Adrenal gland (tissue), 12 donors: ENCODE results near the gene ADAM33. TPM values are rescaled to one million over a fixed set of nuclear protein-coding genes. Genes with fewer than 3 reads are reported as not detected.

ENCODE experiments used
- DNase-seq, 7 donors: peaks; one replicate each; pipeline ENCODE4 v3.0.0-alpha.2; 2019 to 2020
- H3K27ac ChIP-seq, 5 donors: fragments of 200-600 bp; sonication (generic) in 4 of 5; 1 replicate in 3 of 5; 2 replicates in 2 of 5; pipeline versions ENCODE4 v1.5.1 to v1.8.0; 2016 to 2020; ENCODE audit warnings: mild to moderate bottlenecking in 1 of 5
- H3K27me3 ChIP-seq: fragments of 200-600 bp; 2 replicates; pipeline ENCODE4 v1.8.0; 2021
- H3K36me3 ChIP-seq, 2 donors: fragments of 200-600 bp; replicated peaks in 1 of 2; 1 replicate in 1 of 2; 2 replicates in 1 of 2; pipeline versions ENCODE4 v1.5.1 to v1.8.0; 2018 to 2022
- H3K4me1 ChIP-seq, 2 donors: fragments of 200-600 bp; replicated peaks in 1 of 2; 1 replicate in 1 of 2; 2 replicates in 1 of 2; pipeline versions ENCODE4 v1.5.1 to v1.8.0; 2018 to 2021
- H3K4me3 ChIP-seq, 4 donors: fragments of 200-600 bp; sonication (generic) in 3 of 4; one replicate each; pipeline ENCODE4 v1.5.1; 2016 to 2018
- H3K9me3 ChIP-seq, 3 donors: fragments of 200-600 bp; sonication (generic) in 1 of 3; replicated peaks in 1 of 3; 1 replicate in 2 of 3; 2 replicates in 1 of 3; pipeline versions ENCODE4 v1.5.1 to v1.8.0; 2016 to 2021
- CTCF ChIP-seq, 6 experiments: fragments of 450-650 bp in 4 of 6; fragments of 200-600 bp in 2 of 6; sonication (generic) in 1 of 6; IDR thresholded peaks; 1 replicate in 5 of 6; 2 replicates in 1 of 6; pipeline versions ENCODE4 v1.5.1 to v1.8.0; 2016 to 2021; ENCODE audit warnings: antibody characterized with exemption in 6 of 6, mild to moderate bottlenecking in 2 of 6, moderate library complexity in 1 of 6
- POLR2A ChIP-seq, 2 donors: fragments of 450-650 bp; IDR thresholded peaks; one replicate each; pipeline ENCODE4 v1.6.1; 2017; ENCODE audit warnings: antibody characterized with exemption in 2 of 2, mild to moderate bottlenecking in 2 of 2, moderate library complexity in 1 of 2
- WGBS, 4 donors: extraction: QIAGEN DNeasy Blood & Tissue Kit in 2 of 4; methylation state at CpG; one replicate each; pipeline versions ENCODE4 v1.1.5 to v1.1.7; 2013 to 2017; 5-methylcytosine and 5-hydroxymethylcytosine counted together
- intact Hi-C, 2 donors: fragments of 100-400 bp; cut with DNase I; formaldehyde crosslinking; loops; one replicate each; pipeline versions ENCODE4 v1.14.1 to v1.15.0; 2022 to 2023
- polyA plus RNA-seq, 3 donors: library from polyadenylated mRNA; stranded (reverse); fragments of 200-250 nt in 2 of 3; fragments of 350-450 nt in 1 of 3; fragmentation: Illumina TruSeq in 1 of 3; extraction: RNeasy Lipid Tissue Mini Kit (QIAGEN cat#74804) in 1 of 3; gene quantifications; one replicate each; pipeline ENCODE4 v1.2.3, GENCODE V29; 2013 to 2014
- total RNA-seq, 9 donors: library from RNA; depleted of rRNA in 4 of 9; stranded (reverse); fragments of >200 nt in 4 of 9; fragments of 120-200 nt in 1 of 9; fragmentation: NEBNext Ultra II Directional in 1 of 9; extraction: Animal tissue kit (Norgen Biotek cat#: 25700) in 1 of 9; gene quantifications; one replicate each; pipeline versions ENCODE4 v1.1.0 to v1.2.4, GENCODE V29; 2013 to 2023
- donor health status: healthy with polysubstance abuse.
- donor health status: Bipolar disorder and iron deficiency.
- donor health status: DM: yes; HTN: yes; CAD: no.
- donor health status: DM: no; HTN: no; CAD: no.
- donor health status: DM: no; HTN: no; CAD: no.
- donor health status: DM: yes; HTN: yes; CAD: no.

Gene ADAM33
- total and polyA plus RNA-seq, 12 donors = 0.42 to 65.0 (median 2.0) TPM

DNA sequence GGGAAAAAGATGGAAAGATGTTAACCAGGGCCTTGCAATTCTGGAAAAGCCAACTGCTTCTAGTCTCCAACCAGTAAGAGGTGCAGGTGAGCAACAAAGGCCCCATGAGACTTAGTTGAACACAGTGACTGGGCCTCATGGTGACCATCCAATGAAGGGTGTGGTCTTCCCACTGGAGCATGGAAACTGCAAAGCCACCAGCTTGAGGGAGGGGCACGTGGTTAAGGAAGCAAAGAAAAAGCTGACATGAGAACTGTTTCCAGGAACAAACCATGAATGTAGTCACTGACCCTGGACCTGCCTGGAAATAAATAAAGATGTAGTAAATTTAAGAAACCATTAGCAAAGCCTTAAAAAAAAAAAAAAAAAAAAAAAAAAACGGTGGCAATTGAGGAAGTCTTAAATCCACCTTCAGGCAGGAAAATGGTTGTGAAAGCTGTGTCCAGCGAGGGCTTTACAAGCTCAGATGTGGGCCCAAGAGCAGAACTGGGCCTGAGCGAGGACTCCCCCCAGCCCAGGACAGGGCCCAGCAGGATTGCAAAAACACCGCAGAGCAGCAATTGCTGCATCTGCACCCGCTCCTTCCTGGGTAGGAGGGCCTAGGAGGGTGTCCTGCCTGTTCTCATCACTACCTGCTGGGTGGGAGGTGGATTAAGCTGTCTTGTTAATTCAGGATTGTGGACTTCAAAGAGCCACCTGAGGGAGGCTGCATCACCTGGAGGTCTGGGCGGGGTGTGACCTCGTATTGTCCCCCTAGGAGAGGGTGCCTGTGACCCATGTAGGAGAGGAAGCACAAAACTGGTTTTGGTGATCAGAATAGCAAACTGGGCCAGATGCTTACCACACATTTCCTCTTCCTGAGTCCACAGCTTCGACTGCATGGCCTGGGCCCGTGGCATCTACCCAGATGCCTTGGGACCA is 28.9 kb downstream of the ADAM33 start:
- H3K27ac ChIP-seq = no peak overlapping the region
- no peak for TF ChIP-seq POLR2A (IDR thresholded peaks at IDR 0.05)
- no peak for TF ChIP-seq CTCF (IDR thresholded peaks at IDR 0.05)
- H3K4me3 ChIP-seq = no peak overlapping the region
- no peaks in the 10 kb centered on the region for H3K4me1 ChIP-seq
- DNase-seq = peak in 2 of 7 donors; percentile 10 to 27
- 71 to 80% (median 75%) methylated on average over 10 of the region's 10 CpGs for WGBS, 4 donors
- no peaks in the 10 kb centered on the region for H3K27me3 ChIP-seq
- H3K36me3 ChIP-seq = peaks cover 0 to 17% of the 10 kb centered on the region in 2 donors
- no peaks in the 10 kb centered on the region for H3K9me3 ChIP-seq
- intact Hi-C loops = no loop called here

- no peaks in the 10 kb centered on the region for H3K27me3 ChIP-seq
- 96 to 99% (median 96%) methylated on average over 9 of the region's 9 CpGs for WGBS, 4 donors
Observed at GRCh38 chr20:3652221-3652620, 29.6 kb downstream of the ADAM33 start.

GRCh38 chr20:3651204-3651962 is 30.4 kb downstream of the ADAM33 start:
- TF ChIP-seq POLR2A (IDR thresholded peaks at IDR 0.05) = no peak
- TF ChIP-seq CTCF (IDR thresholded peaks at IDR 0.05) = no peak
- WGBS, 4 donors = 75 to 87% (median 81%) methylated on average over 9 of the region's 9 CpGs
- no peaks in the 10 kb centered on the region for H3K27me3 ChIP-seq
- no peaks in the 10 kb centered on the region for H3K4me1 ChIP-seq
- peak in 2 of 7 donors; percentile 1 to 25 for DNase-seq
- H3K27ac ChIP-seq = no peak overlapping the region
- intact Hi-C loops = no loop called here
- no peaks in the 10 kb centered on the region for H3K9me3 ChIP-seq
- peaks cover 0 to 29% of the 10 kb centered on the region in 2 donors for H3K36me3 ChIP-seq
- no peak overlapping the region for H3K4me3 ChIP-seq

More at GRCh38 chr20:3652221-3652620, 29.6 kb downstream of the ADAM33 start:
- Histone ChIP-seq H3K27ac (no peak overlapping the region), H3K9me3 (no peaks in the 10 kb centered on the region), H3K36me3 (peaks cover 0 to 23% of the 10 kb centered on the region in 2 donors), H3K4me3 (no peak overlapping the region), H3K4me1 (no peaks in the 10 kb centered on the region)
- no peak for TF ChIP-seq POLR2A (IDR thresholded peaks at IDR 0.05)
- no peak for TF ChIP-seq CTCF (IDR thresholded peaks at IDR 0.05)
- intact Hi-C loops = no loop called here
- peak in 2 of 7 donors; percentile 8 to 36 for DNase-seq

GRCh38 chr20:3648951-3649350 is 32.9 kb downstream of the ADAM33 start:
- WGBS, 4 donors = 86 to 92% (median 88%) methylated on average over 9 of the region's 9 CpGs

More at GRCh38 chr20:3648951-3649350, 32.9 kb downstream of the ADAM33 start:
- no peak overlapping the region for H3K27ac ChIP-seq
- peak in 1 of 7 donors; percentile 57 for DNase-seq
- H3K27me3 ChIP-seq = no peaks in the 10 kb centered on the region
- no peaks in the 10 kb centered on the region for H3K4me1 ChIP-seq
- no peak overlapping the region for H3K4me3 ChIP-seq
- no peaks in the 10 kb centered on the region for H3K9me3 ChIP-seq
- intact Hi-C loops = no loop called here
- TF ChIP-seq CTCF (IDR thresholded peaks at IDR 0.05) (no peak), POLR2A (IDR thresholded peaks at IDR 0.05) (no peak)
- peaks cover 0 to 47% of the 10 kb centered on the region in 2 donors for H3K36me3 ChIP-seq
